Tibial nerve (tissue), 4 donors: ENCODE results near the gene PAQR7.

Experiments used
- EP300 ChIP-seq, 2 donors: sonication (generic); formaldehyde crosslinking; IDR thresholded peaks; one replicate each; pipeline ENCODE4 v1.6.1; 2017; ENCODE audit warnings: antibody characterized with exemption in 2 of 2, mild to moderate bottlenecking in 1 of 2
- TF ChIP-seq, protein P1 (sequence below), 5 experiments: fragments of 200-600 bp in 3 of 5; fragments of 450-650 bp in 2 of 5; sonication (generic) in 3 of 5; IDR thresholded peaks; one replicate each; pipeline ENCODE4 v1.5.1; 2016 to 2019; ENCODE audit warnings: antibody characterized with exemption in 5 of 5, mild to moderate bottlenecking in 3 of 5, moderate library complexity in 2 of 5

DNA sequence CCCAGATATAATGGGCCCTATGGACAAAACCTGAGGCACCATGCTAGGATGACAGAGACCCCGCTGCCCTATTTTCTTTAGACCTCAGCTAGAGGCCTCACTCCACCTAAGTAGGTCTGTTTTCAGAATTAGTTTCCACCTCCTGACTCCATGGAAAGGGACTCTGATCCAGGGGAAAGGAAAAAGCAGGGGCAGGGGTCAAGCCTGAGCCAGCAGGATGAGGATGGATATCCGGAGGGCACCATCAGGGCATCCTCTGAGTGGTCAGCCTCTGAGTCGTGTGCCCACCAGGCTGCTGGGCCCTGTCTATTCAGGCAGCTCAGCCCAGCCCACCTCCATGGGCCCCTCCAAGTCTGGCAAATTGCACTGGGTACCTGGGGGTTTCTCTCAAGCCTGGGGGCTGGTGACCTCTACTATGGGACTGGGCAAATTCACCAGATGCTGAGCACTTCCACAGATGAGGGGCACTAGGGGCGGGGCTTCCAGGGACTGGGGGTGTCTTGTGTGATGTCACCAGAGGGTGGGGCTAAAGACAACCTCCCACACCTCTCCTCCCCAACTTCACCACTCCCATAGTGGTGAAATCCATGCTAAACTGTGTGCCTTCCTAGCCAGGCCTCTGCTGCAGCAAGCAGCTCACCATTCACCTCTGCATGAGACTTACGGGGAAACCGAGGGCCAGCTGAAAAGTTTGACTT, 5.5 kb downstream of the PAQR7 start:
- TF ChIP-seq EP300 (IDR thresholded peaks at IDR 0.05), result no peak
- TF ChIP-seq, protein P1, sequence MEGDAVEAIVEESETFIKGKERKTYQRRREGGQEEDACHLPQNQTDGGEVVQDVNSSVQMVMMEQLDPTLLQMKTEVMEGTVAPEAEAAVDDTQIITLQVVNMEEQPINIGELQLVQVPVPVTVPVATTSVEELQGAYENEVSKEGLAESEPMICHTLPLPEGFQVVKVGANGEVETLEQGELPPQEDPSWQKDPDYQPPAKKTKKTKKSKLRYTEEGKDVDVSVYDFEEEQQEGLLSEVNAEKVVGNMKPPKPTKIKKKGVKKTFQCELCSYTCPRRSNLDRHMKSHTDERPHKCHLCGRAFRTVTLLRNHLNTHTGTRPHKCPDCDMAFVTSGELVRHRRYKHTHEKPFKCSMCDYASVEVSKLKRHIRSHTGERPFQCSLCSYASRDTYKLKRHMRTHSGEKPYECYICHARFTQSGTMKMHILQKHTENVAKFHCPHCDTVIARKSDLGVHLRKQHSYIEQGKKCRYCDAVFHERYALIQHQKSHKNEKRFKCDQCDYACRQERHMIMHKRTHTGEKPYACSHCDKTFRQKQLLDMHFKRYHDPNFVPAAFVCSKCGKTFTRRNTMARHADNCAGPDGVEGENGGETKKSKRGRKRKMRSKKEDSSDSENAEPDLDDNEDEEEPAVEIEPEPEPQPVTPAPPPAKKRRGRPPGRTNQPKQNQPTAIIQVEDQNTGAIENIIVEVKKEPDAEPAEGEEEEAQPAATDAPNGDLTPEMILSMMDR (IDR thresholded peaks at IDR 0.05), result no peak
